Measurements from ENCODE around the gene LGR6. TPM values are rescaled to one million over a fixed set of nuclear protein-coding genes. Genes with fewer than 3 reads are reported as not detected.
A peak's percentile ranks its signal among the peaks of the same experiment; 100 is the strongest.
"Not testable (repeated sequence)": the region's sequence is repeated elsewhere in the genome, so short reads cannot be mapped to it uniquely, and the experiment has no call there.

LGR6 gene
- 26.0 TPM for total RNA-seq

- intact Hi-C loops (cut with DNase I), result loop anchor here (1.0 to 2.0 kb wide), 3 partner anchors 43 to 122 kb away; no protein-coding TSS in a partner anchor
- Histone ChIP-seq H3K27ac (peak within 1 kb of the TSS; percentile 82 to 89), H3K4me1 (peaks cover 3 to 18% of the 10 kb centered on the region in 2 donors)
Measured at GRCh38 chr1:202193614-202194327, at the start of gene LGR6. Gene LGR6, plus strand, starts transcription at chr1:202193799. Its CDS starts 191 bp downstream, at chr1:202193990.

GRCh38 chr1:202144402-202145067 is 49.1 kb upstream of the LGR6 start, which contains the start of gene ARL8A:
Gene ARL8A, minus strand, starts transcription at chr1:202144737. Its CDS starts 165 bp downstream, at chr1:202144572.
- DNase-seq (ENCODE audit: low spot score in 2 of 2), result peak in 1 of 2 donors; percentile 83
- Histone ChIP-seq H3K36me3 (no peaks in the 10 kb centered on the region), H3K27me3 (no peaks in the 10 kb centered on the region), H3K9me3 (no peaks in the 10 kb centered on the region), H3K27ac (peak within 1 kb of the TSS; percentile 96), H3K4me3 (peak within 1 kb of the TSS; percentile 93 to 98), H3K4me1 (peaks cover 3 to 21% of the 10 kb centered on the region in 2 donors)
- TF ChIP-seq, protein P1, sequence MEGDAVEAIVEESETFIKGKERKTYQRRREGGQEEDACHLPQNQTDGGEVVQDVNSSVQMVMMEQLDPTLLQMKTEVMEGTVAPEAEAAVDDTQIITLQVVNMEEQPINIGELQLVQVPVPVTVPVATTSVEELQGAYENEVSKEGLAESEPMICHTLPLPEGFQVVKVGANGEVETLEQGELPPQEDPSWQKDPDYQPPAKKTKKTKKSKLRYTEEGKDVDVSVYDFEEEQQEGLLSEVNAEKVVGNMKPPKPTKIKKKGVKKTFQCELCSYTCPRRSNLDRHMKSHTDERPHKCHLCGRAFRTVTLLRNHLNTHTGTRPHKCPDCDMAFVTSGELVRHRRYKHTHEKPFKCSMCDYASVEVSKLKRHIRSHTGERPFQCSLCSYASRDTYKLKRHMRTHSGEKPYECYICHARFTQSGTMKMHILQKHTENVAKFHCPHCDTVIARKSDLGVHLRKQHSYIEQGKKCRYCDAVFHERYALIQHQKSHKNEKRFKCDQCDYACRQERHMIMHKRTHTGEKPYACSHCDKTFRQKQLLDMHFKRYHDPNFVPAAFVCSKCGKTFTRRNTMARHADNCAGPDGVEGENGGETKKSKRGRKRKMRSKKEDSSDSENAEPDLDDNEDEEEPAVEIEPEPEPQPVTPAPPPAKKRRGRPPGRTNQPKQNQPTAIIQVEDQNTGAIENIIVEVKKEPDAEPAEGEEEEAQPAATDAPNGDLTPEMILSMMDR (IDR thresholded peaks at IDR 0.05), result no peak
- intact Hi-C loops (cut with DNase I), result no loop called here

More at GRCh38 chr1:202193614-202194327, at the start of gene LGR6:
- TF ChIP-seq, protein P1 (IDR thresholded peaks at IDR 0.05), result peak in 1 of 3 experiments; percentile 60
- Histone ChIP-seq H3K27me3 (no peaks in the 10 kb centered on the region), H3K36me3 (no peaks in the 10 kb centered on the region), H3K4me3 (peak within 1 kb of the TSS; percentile 37 to 73), H3K9me3 (no peaks in the 10 kb centered on the region)
- DNase-seq (ENCODE audit: low spot score in 2 of 2), result no peak

DNA sequence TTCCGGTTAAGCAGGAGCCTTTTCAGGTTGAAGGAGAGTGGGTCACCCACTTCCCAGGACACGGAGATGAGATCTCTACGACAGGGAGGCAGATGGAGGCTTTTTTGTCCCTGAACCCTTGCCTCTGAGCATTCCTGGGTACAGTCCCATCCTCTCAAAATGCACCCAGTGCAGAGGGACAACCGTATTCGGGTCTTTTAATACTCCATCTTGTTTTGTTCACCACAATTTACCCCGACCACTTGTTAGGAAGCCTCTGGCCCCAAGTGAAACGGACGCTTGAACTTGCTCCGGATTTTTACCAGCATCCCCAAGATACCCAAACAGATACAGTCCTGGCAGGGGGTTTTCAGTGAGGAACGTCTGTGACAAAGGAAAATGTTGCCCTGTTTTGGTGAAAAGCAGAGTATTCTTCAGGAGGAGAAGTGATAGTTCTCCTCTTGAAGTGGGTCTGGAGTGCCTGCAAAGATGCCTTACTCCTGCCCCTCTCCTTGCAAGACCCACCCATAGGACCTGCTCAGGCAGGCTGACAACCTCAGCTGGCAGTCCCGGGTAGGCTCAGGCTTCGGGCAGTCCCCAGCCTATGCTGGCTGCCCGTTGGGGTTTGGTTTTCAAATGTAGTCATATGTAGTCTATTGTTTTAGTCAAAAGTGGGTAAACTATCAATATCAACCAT is 48.4 kb upstream of the LGR6 start:
- intact Hi-C loops (cut with DNase I), result no loop called here

DNA sequence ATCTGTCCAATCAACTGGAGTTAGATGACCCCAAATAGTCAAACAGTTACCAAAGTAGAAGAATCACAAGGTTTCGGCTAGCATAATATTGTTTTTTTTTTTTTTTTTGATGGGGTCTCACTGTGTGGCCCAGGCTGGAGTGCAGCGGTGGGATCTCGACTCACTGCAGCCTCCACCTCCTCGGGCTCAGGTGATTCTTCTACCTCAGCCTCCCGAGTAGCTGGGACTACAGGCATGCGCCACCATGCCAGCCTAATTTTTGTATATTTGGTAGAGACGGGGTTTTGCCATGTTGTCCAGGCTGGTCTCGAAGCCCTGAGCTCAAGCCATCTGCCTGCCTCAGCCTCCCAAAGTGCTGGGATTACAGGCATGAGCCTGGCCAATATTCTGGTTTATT is 47.9 kb upstream of the LGR6 start:
- H3K9me3 ChIP-seq; DNase-seq (ENCODE audit: low spot score in 2 of 2); H3K36me3 ChIP-seq; intact Hi-C loops (cut with DNase I); H3K27me3 ChIP-seq: not testable (repeated sequence)
- peak overlapping the region in 1 of 2 donors; percentile 98 for H3K4me3 ChIP-seq
- H3K27ac ChIP-seq, result peak overlapping the region; percentile 96
- H3K4me1 ChIP-seq, result peaks cover 3 to 21% of the 10 kb centered on the region in 2 donors

More for the DNA sequence above, 48.4 kb upstream of the LGR6 start:
- no peaks in the 10 kb centered on the region for H3K36me3 ChIP-seq
- H3K4me1 ChIP-seq, result peaks cover 3 to 21% of the 10 kb centered on the region in 2 donors
- no peak for DNase-seq (ENCODE audit: low spot score in 2 of 2)
- H3K9me3 ChIP-seq, result no peaks in the 10 kb centered on the region
- H3K27me3 ChIP-seq, result no peaks in the 10 kb centered on the region
- H3K27ac ChIP-seq, result peak overlapping the region; percentile 96
- peak overlapping the region; percentile 93 to 98 for H3K4me3 ChIP-seq
- TF ChIP-seq, protein P1 (IDR thresholded peaks at IDR 0.05), result no peak

GRCh38 chr1:202146279-202146678 is 47.3 kb upstream of the LGR6 start:
- H3K27ac ChIP-seq, result no peak overlapping the region
- no peaks in the 10 kb centered on the region for H3K27me3 ChIP-seq
- no peaks in the 10 kb centered on the region for H3K9me3 ChIP-seq
- H3K4me1 ChIP-seq, result peaks cover 3 to 20% of the 10 kb centered on the region in 2 donors
- DNase-seq (ENCODE audit: low spot score in 2 of 2), result no peak
- no peak overlapping the region for H3K4me3 ChIP-seq
- TF ChIP-seq, protein P1 (IDR thresholded peaks at IDR 0.05), result no peak
- H3K36me3 ChIP-seq, result no peaks in the 10 kb centered on the region
- intact Hi-C loops (cut with DNase I), result no loop called here
